ENCODE results near the gene EBF3.

DNA sequence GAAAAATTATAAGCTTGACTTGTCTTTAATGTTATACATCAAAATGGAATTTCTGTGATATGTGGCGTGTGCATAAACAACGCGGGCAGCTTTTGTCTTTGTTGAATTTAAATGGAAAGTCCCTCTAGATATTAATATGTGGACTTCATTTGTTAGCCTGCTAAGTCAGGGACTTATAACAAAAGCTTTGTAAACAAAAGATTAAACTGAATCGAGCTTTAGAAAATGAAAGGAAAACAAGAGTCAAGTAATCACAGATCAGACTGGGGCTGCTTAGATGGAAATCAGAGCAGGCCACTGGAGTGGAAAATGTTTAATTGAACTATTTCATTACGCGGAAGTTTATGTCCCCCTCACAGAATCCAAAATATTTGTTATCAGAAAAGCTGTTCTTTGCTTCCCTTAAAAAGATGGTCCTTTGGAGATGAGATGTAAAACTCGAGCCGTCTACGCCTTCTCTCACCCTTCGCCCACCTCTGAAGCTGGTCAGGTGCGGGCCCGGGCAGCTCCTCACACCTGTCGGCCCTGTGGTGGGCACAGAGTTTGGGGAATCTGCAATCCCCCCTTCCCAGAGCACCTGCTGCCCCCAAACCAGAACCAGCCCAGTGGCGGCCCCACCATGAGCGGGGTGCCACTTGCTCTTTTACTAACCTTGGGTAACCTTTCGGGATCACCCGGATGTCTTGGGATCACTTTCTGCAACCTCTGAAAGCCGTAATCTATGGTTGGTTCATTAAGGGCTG is 116.2 kb downstream of the EBF3 start:
- no peak for TF ChIP-seq POLR2A (IDR thresholded peaks at IDR 0.05)
- TF ChIP-seq CTCF (IDR thresholded peaks at IDR 0.05) = no peak
